Brain pericyte (primary cell): ENCODE measurements around the gene FNDC8.
"Not testable (repeated sequence)": the region's sequence is repeated elsewhere in the genome, so short reads cannot be mapped to it uniquely, and the experiment has no call there.

Experiments
- DNase-seq: peaks from one replicate; pipeline ENCODE4 v3.0.0-alpha.2; 2012; ENCODE audit warnings: low read depth, low spot score

Gene FNDC8

DNA sequence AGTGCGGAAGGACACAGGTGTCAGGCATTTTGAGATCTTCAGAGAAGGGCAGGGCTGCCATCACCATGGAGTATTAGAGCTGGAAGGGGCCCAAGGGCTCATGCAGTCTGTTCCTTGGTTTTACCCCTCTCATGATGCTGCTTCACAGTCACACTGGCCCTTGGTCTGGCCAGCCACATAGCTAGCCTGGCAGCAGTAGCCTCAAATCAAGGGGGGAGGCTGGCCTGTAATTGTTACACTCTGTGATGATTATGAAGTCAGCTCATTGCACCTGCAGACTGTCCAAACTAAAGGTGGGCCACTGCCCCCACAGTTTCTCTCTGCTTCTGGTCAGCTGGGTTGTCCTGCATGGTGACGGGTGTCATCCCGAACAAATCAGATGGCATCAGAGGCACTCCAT is at the start of gene FNDC8:
Gene FNDC8, plus strand, starts transcription at position 301 of the 400 bp plus-strand sequence. Its CDS starts 79 bp downstream, at position 380.
- no peak for DNase-seq

GRCh38 chr17:35073183-35073790 is 48.1 kb upstream of the FNDC8 start:
- no peak for DNase-seq

DNA sequence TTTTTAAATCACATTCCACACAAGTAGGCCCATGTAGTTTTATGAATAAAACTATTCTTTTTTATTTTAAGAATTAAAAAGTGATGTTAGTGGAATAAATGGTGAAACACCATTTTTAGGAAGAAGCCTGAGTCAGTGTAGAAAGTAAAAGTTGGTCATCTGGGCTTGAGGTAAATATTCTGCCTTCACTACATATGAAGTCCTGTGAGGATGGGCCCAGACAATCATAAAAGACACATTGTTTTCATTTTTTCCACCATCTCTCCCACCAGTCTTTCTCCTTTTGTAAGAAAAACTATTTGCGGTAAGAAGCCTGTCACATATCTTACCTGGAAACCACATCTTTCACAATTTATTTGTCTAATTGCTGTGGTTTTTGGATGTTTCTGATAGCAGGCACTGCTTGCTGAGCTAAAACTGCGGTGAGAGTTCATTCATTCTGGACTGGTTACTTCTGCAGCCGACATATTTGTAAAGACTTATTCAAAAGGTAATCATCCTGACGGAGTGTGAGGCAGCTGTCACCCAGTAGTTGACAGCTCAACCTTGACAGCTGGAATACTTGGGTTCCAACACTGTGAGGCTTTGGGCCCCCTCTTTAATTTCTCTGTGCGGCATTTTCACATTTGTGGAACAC is 47.3 kb upstream of the FNDC8 start:
- no peak for DNase-seq

GRCh38 chr17:35074711-35075707 is 46.4 kb upstream of the FNDC8 start:
- no peak for DNase-seq

- DNase-seq: no peak
Observed at GRCh38 chr17:35076874-35077273, 44.5 kb upstream of the FNDC8 start.

- DNase-seq: no peak
Observed at GRCh38 chr17:35079547-35080423, 41.6 kb upstream of the FNDC8 start.

- no peak for DNase-seq
Observed at GRCh38 chr17:35080536-35080935, 40.9 kb upstream of the FNDC8 start.

DNA sequence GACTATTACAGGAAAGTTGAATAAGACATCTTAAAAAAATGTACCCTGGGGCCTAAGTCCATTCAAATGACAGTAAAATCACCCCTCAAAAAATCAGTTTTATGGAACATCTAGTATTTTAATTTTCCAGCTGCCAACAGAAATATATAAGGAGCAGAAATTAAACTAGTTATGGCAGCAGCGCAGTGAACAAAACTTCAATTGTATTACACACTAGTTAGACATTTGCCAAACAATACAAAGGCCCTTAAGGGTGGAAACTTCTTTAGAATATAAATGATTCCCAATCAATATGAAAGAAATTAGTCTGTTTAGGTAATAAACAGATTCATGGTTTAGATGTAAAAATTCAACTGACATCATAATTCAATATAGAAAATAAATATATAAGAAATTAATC is 39.8 kb upstream of the FNDC8 start:
- DNase-seq: no peak

- DNase-seq: no peak
Observed at GRCh38 chr17:35082073-35082657, 39.2 kb upstream of the FNDC8 start.

DNA sequence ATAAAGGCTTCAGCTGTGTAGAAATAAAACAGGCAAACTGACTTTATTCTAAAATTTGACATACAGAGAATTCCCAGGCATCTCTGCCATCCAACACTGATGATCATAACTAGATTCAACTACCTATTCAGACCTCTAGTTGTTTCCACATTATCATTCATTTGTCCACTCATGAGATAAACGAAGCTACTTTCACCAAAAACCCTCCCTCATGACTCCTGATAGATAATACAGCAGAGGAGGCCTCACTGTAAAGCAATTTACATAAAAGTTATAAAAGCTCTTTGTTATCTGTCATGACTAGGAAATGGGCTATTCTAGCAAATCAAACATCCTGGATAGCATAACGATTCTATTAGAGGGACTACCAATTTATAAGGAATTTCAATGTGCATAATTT is 38.3 kb upstream of the FNDC8 start:
- DNase-seq: no peak

DNA sequence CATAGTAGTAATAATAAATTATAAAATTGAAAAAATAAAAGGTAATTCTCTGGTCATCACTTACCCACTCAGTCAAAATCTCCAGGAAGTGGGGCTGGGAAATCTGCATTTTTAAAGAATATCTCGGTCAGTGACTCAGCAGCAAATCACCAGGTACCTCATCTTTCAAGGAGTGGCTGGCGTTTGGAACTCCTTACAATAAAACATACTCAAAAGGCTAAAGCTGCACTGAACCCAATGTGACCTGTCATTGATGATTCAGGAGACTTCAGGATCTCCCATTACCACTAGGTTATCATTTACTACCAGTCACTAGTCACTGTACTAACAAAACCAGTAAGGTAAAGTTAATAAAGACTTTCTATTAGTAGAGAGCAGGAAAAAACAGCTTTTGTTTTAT is 36.4 kb upstream of the FNDC8 start:
- no peak for DNase-seq

- DNase-seq: no peak
Observed at GRCh38 chr17:35086164-35086563, 35.3 kb upstream of the FNDC8 start.

GRCh38 chr17:35086931-35087573 is 34.4 kb upstream of the FNDC8 start:
- no peak for DNase-seq

DNA sequence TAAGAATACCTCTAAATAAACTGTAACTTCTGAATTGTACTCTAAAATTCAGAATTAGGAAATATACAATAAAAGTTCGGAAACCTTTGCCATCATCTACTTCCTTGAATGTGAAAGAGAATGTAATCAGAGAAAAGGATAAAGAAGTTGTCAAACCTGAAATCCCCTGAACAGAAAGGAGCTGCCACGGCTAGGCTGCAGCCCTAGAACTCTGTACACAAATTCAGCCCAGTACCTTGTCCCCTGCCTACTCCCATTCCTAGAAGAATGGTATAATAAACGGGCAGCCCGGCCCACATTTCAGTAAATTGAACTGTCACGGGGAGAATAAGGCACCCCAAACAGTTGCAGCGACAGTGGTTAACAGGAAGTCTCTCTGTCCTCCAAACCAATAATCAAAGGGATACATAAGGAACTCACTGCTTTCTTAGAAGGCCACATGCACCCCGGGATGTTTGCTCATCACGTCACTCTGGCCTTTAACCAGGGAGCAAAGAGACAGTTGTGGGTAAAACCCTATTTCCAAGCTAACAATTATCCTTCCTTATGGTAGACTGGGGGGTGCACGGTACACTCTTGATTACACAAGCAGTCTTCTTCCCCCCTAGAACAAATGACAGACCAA is 33.6 kb upstream of the FNDC8 start:
- DNase-seq: no peak

GRCh38 chr17:35088356-35088880 is 33.0 kb upstream of the FNDC8 start:
- DNase-seq: no peak

GRCh38 chr17:35088881-35089585 is 32.4 kb upstream of the FNDC8 start:
- no peak for DNase-seq

GRCh38 chr17:35089586-35090296 is 31.7 kb upstream of the FNDC8 start:
- DNase-seq: no peak

- DNase-seq: not testable (repeated sequence)
Observed at GRCh38 chr17:35090707-35091106, 30.7 kb upstream of the FNDC8 start.

DNA sequence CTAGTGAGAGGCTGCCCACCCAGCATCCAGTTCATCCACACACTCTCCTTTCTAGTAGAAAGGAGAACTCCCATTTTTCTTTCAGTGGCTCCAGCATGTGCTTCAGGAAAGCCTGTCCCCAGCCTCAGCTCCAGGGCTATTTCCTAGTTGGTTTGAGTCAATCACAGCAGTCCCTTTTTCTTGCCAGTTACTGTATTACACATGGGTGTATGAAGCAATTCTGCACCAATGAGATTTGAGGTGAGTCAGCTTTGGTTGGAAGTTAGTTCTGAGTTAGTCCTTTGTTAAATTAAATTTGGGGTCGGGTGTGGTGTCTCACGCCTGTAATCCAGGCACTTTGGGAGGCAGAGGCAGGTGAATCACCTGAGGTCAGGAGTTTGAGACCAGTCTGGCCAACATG is 26.5 kb upstream of the FNDC8 start:
- DNase-seq: no peak
